Transverse colon (tissue), 4 donors: Measurements from ENCODE around the gene CNMD. TPM values are rescaled to one million over a fixed set of nuclear protein-coding genes. Genes with fewer than 3 reads are reported as not detected.
"Not testable (repeated sequence)": the region's sequence is repeated elsewhere in the genome, so short reads cannot be mapped to it uniquely, and the experiment has no call there.

Source experiments
- DNase-seq: peaks from one replicate; pipeline ENCODE4 v3.0.0-alpha.2; 2019
- H3K27ac ChIP-seq, 4 donors: fragments of 200-600 bp; sonication (generic); 2 replicates each; pipeline ENCODE4 v1.5.1; 2016 to 2018; ENCODE audit warnings: inconsistent platforms in 4 of 4
- H3K27me3 ChIP-seq: fragments of 200-600 bp; sonication (generic); 2 replicates; pipeline ENCODE4 v1.5.1; 2017; ENCODE audit warnings: inconsistent platforms
- H3K36me3 ChIP-seq, 4 donors: fragments of 200-600 bp; sonication (generic); 2 replicates each; pipeline ENCODE4 v1.5.1; 2017 to 2019; ENCODE audit warnings: inconsistent platforms in 4 of 4
- H3K4me1 ChIP-seq, 4 donors: fragments of 200-600 bp; sonication (generic); 2 replicates each; pipeline ENCODE4 v1.5.1; 2017 to 2020; ENCODE audit warnings: inconsistent platforms in 4 of 4
- H3K4me3 ChIP-seq, 4 donors: fragments of 200-600 bp; sonication (generic); 1 replicate in 1 of 4; 2 replicates in 3 of 4; pipeline versions ENCODE4 v1.5.1 to v1.6.1; 2017 to 2019; ENCODE audit warnings: inconsistent platforms in 4 of 4
- H3K9me3 ChIP-seq, 2 donors: fragments of 200-600 bp; sonication (generic); 2 replicates each; pipeline ENCODE4 v1.5.1; 2017 to 2019; ENCODE audit warnings: inconsistent platforms in 2 of 2
- EP300 ChIP-seq: sonication (generic); formaldehyde crosslinking; IDR thresholded peaks from one replicate; pipeline ENCODE4 v1.6.1; 2017; ENCODE audit warnings: antibody characterized with exemption, low read depth
- POLR2A ChIP-seq: fragments of 450-650 bp; IDR thresholded peaks from one replicate; pipeline ENCODE4 v1.6.1; 2016; ENCODE audit warnings: antibody characterized with exemption, mild to moderate bottlenecking, moderate library complexity
- POLR2AphosphoS5 ChIP-seq, 3 donors: sonication (generic); formaldehyde crosslinking; IDR thresholded peaks; one replicate each; pipeline ENCODE4 v1.6.1; 2016; ENCODE audit warnings: antibody characterized with exemption in 3 of 3
- WGBS, 2 donors: methylation state at CpG; one replicate each; pipeline ENCODE4 v1.1.5; 2018; ENCODE audit warnings: low coverage in 1 of 2; 5-methylcytosine and 5-hydroxymethylcytosine counted together
- in situ Hi-C, 4 donors: fragments of 200-750 bp; cut with MboI; loops; one replicate each; pipeline versions ENCODE4 v1.15.0 to v1.15.1; 2017; ENCODE audit warnings: low sequenced_read_pairs in 3 of 4, low pct_ligation_motif_present in 1 of 4, low pct_unique_long_range_greater_than_20kb in 1 of 4
- intact Hi-C: fragments of 100-400 bp; cut with DNase I; formaldehyde crosslinking; loops from one replicate; pipeline ENCODE4 v1.15.1; 2023; ENCODE audit warnings: low total_unique reads
- total RNA-seq, 4 donors: library from RNA; depleted of rRNA; stranded (reverse); fragments of >200 nt; gene quantifications; one replicate each; pipeline ENCODE4 v1.1.0, GENCODE V29; 2016
- TF ChIP-seq, protein P1 (sequence below), 5 experiments: fragments of 200-600 bp in 3 of 5; fragments of 450-650 bp in 2 of 5; sonication (generic) in 3 of 5; IDR thresholded peaks; 1 replicate in 2 of 5; 2 replicates in 3 of 5; pipeline ENCODE4 v1.5.1; 2016 to 2017; ENCODE audit warnings: antibody characterized with exemption in 5 of 5, inconsistent platforms in 3 of 5, mild to moderate bottlenecking in 2 of 5, moderate library complexity in 1 of 5

CNMD gene
- total RNA-seq, 4 donors from 2014 or later = not detected

- 72 to 79% methylated on average over 3 of the region's 3 CpGs for WGBS, 2 donors
- in situ Hi-C loops = no loop called here
Measured at GRCh38 chr13:52695856-52696255, 43.8 kb downstream of the CNMD start.

GRCh38 chr13:52686376-52686775 is 53.2 kb downstream of the CNMD start:
- no peaks in the 10 kb centered on the region for H3K27me3 ChIP-seq
- H3K4me3 ChIP-seq = no peak overlapping the region
- WGBS, 2 donors = 91 to 100% methylated on average over 4 of the region's 4 CpGs
- intact Hi-C loops = no loop called here
- H3K9me3 ChIP-seq = no peaks in the 10 kb centered on the region
- DNase-seq = no peak
- H3K27ac ChIP-seq = no peak overlapping the region
- in situ Hi-C loops = no loop called here
- H3K36me3 ChIP-seq = peaks cover 0 to 57% (median 22%) of the 10 kb centered on the region in 4 donors
- no peaks in the 10 kb centered on the region for H3K4me1 ChIP-seq
- no peak for TF ChIP-seq POLR2A
- TF ChIP-seq, protein P1, sequence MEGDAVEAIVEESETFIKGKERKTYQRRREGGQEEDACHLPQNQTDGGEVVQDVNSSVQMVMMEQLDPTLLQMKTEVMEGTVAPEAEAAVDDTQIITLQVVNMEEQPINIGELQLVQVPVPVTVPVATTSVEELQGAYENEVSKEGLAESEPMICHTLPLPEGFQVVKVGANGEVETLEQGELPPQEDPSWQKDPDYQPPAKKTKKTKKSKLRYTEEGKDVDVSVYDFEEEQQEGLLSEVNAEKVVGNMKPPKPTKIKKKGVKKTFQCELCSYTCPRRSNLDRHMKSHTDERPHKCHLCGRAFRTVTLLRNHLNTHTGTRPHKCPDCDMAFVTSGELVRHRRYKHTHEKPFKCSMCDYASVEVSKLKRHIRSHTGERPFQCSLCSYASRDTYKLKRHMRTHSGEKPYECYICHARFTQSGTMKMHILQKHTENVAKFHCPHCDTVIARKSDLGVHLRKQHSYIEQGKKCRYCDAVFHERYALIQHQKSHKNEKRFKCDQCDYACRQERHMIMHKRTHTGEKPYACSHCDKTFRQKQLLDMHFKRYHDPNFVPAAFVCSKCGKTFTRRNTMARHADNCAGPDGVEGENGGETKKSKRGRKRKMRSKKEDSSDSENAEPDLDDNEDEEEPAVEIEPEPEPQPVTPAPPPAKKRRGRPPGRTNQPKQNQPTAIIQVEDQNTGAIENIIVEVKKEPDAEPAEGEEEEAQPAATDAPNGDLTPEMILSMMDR (IDR thresholded peaks at IDR 0.05) = no peak
- no peak for TF ChIP-seq EP300
- no peak for TF ChIP-seq POLR2AphosphoS5 (IDR thresholded peaks at IDR 0.05)

More at GRCh38 chr13:52695856-52696255, 43.8 kb downstream of the CNMD start:
- H3K27me3 ChIP-seq = no peaks in the 10 kb centered on the region
- no peaks in the 10 kb centered on the region for H3K9me3 ChIP-seq
- DNase-seq = no peak
- TF ChIP-seq, protein P1 (IDR thresholded peaks at IDR 0.05) = no peak
- TF ChIP-seq EP300 (no peak), POLR2AphosphoS5 (IDR thresholded peaks at IDR 0.05) (no peak), POLR2A (no peak)
- no peak overlapping the region for H3K4me3 ChIP-seq
- intact Hi-C loops = no loop called here
- no peaks in the 10 kb centered on the region for H3K36me3 ChIP-seq
- no peaks in the 10 kb centered on the region for H3K4me1 ChIP-seq
- H3K27ac ChIP-seq = no peak overlapping the region

DNA sequence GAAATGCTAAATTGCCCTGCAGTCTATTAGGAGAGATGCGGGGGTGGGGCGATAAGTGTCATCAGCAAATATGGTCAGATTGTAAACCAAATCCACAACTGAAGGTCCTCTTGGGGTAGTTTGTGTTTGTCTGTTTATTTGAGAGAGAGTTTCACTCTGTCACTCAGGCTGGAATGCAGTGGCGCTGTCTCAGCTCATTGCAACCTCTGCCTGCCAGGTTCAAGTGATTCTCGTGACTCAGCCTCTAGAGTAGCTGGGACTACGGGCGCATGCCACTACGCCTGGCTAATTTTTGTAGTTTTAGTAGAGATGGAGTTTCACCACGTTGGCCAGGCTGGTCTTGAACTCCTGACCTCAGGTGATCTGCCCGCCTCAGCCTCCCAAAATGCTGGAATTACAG is 53.8 kb downstream of the CNMD start:
- H3K27ac ChIP-seq, H3K4me3 ChIP-seq, H3K27me3 ChIP-seq, DNase-seq, intact Hi-C loops, H3K9me3 ChIP-seq, in situ Hi-C loops, H3K4me1 ChIP-seq: not testable (repeated sequence)
- 89 to 100% methylated on average over 3 to 9 of the region's 9 CpGs for WGBS, 2 donors
- H3K36me3 ChIP-seq = peaks cover 0 to 57% (median 25%) of the 10 kb centered on the region in 4 donors

GRCh38 chr13:52677823-52678222 is 61.8 kb downstream of the CNMD start:
- Histone ChIP-seq H3K27me3 (no peaks in the 10 kb centered on the region), H3K27ac (no peak overlapping the region), H3K9me3 (no peaks in the 10 kb centered on the region), H3K36me3 (peaks cover 0 to 52% (median 17%) of the 10 kb centered on the region in 4 donors), H3K4me3 (no peak overlapping the region), H3K4me1 (no peaks in the 10 kb centered on the region)
- in situ Hi-C loops (no loop called here), intact Hi-C loops (no loop called here)
- 97 to 100% methylated on average over 1 of the region's 1 CpG for WGBS, 2 donors
- TF ChIP-seq POLR2AphosphoS5 (IDR thresholded peaks at IDR 0.05) = no peak
- TF ChIP-seq EP300 = no peak
- no peak for TF ChIP-seq POLR2A
- TF ChIP-seq, protein P1 (IDR thresholded peaks at IDR 0.05) = no peak
- DNase-seq = no peak

- WGBS, 2 donors = 84 to 89% methylated on average over 1 of the region's 1 CpG
- in situ Hi-C loops (loop anchor here in 3 of 4 donors (25.0 kb wide), 2 partner anchors 211 to 236 kb away; partner anchors contain the start of genes CKAP2 (in 2 of the 3) and VPS36 (in 2 of the 3)), intact Hi-C loops (no loop called here)
- H3K4me1 ChIP-seq = no peaks in the 10 kb centered on the region
- no peaks in the 10 kb centered on the region for H3K9me3 ChIP-seq
- peaks cover 0 to 32% (median 9%) of the 10 kb centered on the region in 4 donors for H3K36me3 ChIP-seq
- DNase-seq = no peak
- no peaks in the 10 kb centered on the region for H3K27me3 ChIP-seq
- H3K27ac ChIP-seq = no peak overlapping the region
- TF ChIP-seq, protein P1 (IDR thresholded peaks at IDR 0.05) = no peak
- TF ChIP-seq POLR2AphosphoS5 (IDR thresholded peaks at IDR 0.05) (no peak), EP300 (no peak), POLR2A (no peak)
- H3K4me3 ChIP-seq = no peak overlapping the region
Measured at GRCh38 chr13:52673465-52673864, 66.2 kb downstream of the CNMD start.
